Nephron progenitor cell (in vitro differentiated cells): ENCODE results near the gene LRPAP1.

ENCODE experiments used
- DNase-seq: peaks from one replicate; pipeline ENCODE4 v3.0.0; 2021
- H3K27ac Mint-ChIP-seq: 2 replicates; pipeline ENCODE4 v1.8.0; 2021; ENCODE audit warnings: mild to moderate bottlenecking, moderate library complexity, mixed read lengths
- H3K27me3 Mint-ChIP-seq: 2 replicates; pipeline ENCODE4 v1.8.0; 2021; ENCODE audit warnings: mild to moderate bottlenecking, low read depth, mixed read lengths; ENCODE audit not compliant: poor library complexity
- H3K36me3 Mint-ChIP-seq: 2 replicates; pipeline ENCODE4 v1.8.0; 2021; ENCODE audit warnings: low read depth, mixed read lengths
- H3K4me1 Mint-ChIP-seq: 2 replicates; pipeline ENCODE4 v1.8.0; 2021; ENCODE audit warnings: mixed read lengths
- H3K4me3 Mint-ChIP-seq: 2 replicates; pipeline ENCODE4 v1.8.0; 2021; ENCODE audit warnings: mild to moderate bottlenecking, moderate library complexity, mixed read lengths
- H3K9me3 Mint-ChIP-seq: 2 replicates; pipeline ENCODE4 v1.8.0; 2021; ENCODE audit warnings: mild to moderate bottlenecking, moderate library complexity, mixed read lengths
- TF ChIP-seq, protein P1 (sequence below): fragments of 200-600 bp; sonication (generic); IDR thresholded peaks from 2 replicates; pipeline ENCODE4 v1.5.0; 2021; ENCODE audit warnings: antibody characterized with exemption

The LRPAP1 gene

DNA sequence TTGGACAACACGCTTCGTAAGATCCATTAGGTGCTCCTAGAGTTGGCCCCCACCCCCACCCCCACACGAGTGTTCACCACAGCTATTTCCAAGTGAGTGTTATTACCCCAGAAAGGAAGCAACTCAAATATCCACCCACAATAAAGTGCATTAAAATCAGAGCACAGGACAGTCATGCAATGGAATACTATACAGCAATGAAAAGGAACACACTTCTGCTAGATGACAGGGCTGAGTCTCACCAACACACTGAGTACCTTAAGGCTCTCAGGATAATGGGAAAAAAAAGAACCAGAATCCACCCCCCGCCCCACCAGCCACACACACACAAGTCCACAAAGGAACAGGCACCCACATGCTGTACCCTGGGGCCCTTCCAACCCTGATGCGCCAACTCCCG, 21.0 kb downstream of the LRPAP1 start:
- Mint-ChIP-seq H3K4me3 (no peak overlapping the region), H3K4me1 (peaks cover 6% of the 10 kb centered on the region), H3K27me3 (peaks cover 4% of the 10 kb centered on the region), H3K36me3 (peaks cover 82% of the 10 kb centered on the region), H3K9me3 (no peaks in the 10 kb centered on the region), H3K27ac (no peak overlapping the region)
- no peak for DNase-seq
- TF ChIP-seq, protein P1, sequence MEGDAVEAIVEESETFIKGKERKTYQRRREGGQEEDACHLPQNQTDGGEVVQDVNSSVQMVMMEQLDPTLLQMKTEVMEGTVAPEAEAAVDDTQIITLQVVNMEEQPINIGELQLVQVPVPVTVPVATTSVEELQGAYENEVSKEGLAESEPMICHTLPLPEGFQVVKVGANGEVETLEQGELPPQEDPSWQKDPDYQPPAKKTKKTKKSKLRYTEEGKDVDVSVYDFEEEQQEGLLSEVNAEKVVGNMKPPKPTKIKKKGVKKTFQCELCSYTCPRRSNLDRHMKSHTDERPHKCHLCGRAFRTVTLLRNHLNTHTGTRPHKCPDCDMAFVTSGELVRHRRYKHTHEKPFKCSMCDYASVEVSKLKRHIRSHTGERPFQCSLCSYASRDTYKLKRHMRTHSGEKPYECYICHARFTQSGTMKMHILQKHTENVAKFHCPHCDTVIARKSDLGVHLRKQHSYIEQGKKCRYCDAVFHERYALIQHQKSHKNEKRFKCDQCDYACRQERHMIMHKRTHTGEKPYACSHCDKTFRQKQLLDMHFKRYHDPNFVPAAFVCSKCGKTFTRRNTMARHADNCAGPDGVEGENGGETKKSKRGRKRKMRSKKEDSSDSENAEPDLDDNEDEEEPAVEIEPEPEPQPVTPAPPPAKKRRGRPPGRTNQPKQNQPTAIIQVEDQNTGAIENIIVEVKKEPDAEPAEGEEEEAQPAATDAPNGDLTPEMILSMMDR: no peak

DNA sequence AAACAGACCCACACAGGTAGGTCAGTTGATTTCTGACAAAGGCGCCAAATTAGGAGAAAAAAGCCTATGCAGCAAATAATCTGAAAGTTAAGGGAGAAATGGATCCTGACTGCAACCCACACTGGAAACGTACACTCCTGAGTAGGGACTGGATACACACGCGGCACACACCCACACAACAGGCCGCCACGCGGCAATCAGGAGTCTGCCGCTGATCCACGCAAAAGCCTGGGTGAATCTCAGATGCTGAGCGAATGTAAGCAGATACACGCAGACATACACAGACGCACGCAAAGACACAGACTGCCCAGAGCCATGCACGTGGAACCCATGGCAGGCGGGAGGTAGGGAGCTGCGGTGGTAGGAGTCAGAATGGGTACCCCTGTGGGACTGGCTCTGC, 21.7 kb downstream of the LRPAP1 start:
- peaks cover 81% of the 10 kb centered on the region for H3K36me3 Mint-ChIP-seq
- H3K27ac Mint-ChIP-seq: no peak overlapping the region
- TF ChIP-seq, protein P1: no peak
- no peak for DNase-seq
- no peaks in the 10 kb centered on the region for H3K9me3 Mint-ChIP-seq
- peaks cover 2% of the 10 kb centered on the region for H3K27me3 Mint-ChIP-seq
- H3K4me3 Mint-ChIP-seq: no peak overlapping the region
- H3K4me1 Mint-ChIP-seq: peaks cover under 1% of the 10 kb centered on the region

DNA sequence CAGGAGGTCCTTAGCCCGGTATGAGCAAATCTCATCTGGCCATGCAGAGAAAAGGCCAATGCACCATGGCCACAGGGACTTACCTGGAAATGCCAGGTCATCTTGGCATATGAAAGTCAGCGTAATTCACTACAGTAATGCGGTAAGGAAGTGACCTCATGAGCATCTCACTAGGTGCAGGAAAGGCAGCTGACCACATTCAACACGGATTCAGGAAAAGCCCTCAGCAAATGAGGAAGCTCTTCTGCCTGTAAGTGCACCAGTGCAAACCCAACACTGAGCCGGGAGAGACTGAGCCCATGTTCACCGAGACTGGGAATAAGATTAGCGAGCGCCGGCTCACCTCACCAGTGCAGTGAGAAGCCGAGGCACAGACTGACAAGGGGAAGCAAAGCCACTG, 23.7 kb downstream of the LRPAP1 start:
- no peak for DNase-seq
- H3K9me3 Mint-ChIP-seq: no peaks in the 10 kb centered on the region
- no peak overlapping the region for H3K4me3 Mint-ChIP-seq
- H3K4me1 Mint-ChIP-seq: no peaks in the 10 kb centered on the region
- peaks cover 76% of the 10 kb centered on the region for H3K36me3 Mint-ChIP-seq
- no peaks in the 10 kb centered on the region for H3K27me3 Mint-ChIP-seq
- TF ChIP-seq, protein P1: no peak
- H3K27ac Mint-ChIP-seq: no peak overlapping the region

DNA sequence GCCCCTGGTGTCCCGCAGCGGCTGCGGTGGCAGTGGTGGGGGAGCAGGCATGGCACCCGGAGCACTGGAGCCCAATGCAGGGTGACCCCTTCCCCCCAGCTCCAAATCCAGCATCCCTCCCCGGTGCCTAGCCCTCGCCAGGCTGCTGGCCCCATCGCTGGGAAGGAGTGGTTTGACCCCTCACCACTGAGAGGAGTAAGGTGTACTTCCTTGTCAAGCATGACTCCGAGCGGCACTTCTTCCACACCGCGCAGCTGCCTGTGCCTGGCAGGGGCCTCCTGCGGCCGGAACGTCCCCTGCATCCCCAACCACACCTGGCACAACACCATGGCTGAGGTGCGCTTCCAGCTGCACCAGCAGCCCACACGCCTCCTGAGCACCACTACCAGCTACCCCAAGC, 27.0 kb downstream of the LRPAP1 start:
- no peaks in the 10 kb centered on the region for H3K9me3 Mint-ChIP-seq
- no peaks in the 10 kb centered on the region for H3K27me3 Mint-ChIP-seq
- no peak for DNase-seq
- peaks cover 45% of the 10 kb centered on the region for H3K36me3 Mint-ChIP-seq
- TF ChIP-seq, protein P1: no peak
- H3K27ac Mint-ChIP-seq: no peak overlapping the region
- H3K4me1 Mint-ChIP-seq: no peaks in the 10 kb centered on the region
- no peak overlapping the region for H3K4me3 Mint-ChIP-seq

DNA sequence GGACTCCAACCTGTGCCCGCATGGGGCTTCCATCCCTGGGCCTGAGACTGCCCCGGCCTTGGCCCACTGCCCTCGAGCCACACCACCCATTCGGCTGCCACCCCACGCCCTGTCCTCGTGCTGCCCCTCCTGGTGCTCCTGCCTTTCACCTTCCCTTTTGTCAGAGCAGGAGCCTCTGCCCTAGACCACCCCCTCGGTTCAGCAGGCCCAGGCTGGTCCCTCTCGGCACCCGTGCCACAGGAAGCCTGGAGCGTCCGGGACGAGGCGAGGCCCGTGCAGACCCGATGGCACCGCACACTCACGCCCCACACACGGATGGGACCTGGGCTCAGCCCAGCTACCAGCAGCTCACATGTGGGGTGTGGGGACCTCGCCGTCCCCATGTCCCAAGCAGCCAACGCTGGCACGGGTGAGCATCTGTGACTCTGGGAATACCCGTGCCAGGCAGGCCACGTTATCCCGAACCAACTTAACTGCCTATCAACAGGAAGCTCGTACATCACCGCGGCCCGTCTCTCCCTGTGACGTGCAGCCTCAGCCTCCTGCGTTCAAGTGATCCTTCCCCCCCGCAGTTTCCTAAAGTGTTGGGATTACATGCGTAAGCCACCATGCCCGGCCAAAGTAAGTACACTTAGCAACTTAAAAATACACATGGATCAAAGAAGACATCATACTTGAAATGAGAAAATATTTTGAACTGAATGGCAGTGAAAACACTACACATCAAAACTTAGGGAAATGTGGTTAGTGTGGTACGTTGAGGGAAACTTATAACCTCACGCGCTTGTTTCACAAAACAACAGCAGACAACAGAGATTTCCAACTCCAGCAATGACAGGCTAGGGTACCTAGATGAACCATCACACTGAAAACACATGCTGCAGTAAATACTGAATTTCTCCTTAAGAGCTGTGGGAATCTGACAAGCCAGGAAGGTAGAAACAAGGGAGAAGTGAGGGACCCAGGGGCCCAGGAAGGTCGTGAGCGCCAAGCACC, 29.0 kb downstream of the LRPAP1 start:
- Mint-ChIP-seq H3K27ac (no peak overlapping the region), H3K36me3 (peaks cover 31% of the 10 kb centered on the region), H3K9me3 (no peaks in the 10 kb centered on the region), H3K4me3 (no peak overlapping the region), H3K27me3 (no peaks in the 10 kb centered on the region), H3K4me1 (no peaks in the 10 kb centered on the region)
- no peak for DNase-seq
- TF ChIP-seq, protein P1: no peak
